HG03354 (cell line): ENCODE measurements around the gene MT1M.

Experiments used
- ATAC-seq: cut with Tn5 transposase; IDR thresholded peaks from one replicate; pipeline ENCODE4 v1.9.1; 2021; ENCODE audit warnings: mild to moderate bottlenecking; ENCODE audit not compliant: unreplicated experiment, poor library complexity, severe bottlenecking

The MT1M gene

DNA sequence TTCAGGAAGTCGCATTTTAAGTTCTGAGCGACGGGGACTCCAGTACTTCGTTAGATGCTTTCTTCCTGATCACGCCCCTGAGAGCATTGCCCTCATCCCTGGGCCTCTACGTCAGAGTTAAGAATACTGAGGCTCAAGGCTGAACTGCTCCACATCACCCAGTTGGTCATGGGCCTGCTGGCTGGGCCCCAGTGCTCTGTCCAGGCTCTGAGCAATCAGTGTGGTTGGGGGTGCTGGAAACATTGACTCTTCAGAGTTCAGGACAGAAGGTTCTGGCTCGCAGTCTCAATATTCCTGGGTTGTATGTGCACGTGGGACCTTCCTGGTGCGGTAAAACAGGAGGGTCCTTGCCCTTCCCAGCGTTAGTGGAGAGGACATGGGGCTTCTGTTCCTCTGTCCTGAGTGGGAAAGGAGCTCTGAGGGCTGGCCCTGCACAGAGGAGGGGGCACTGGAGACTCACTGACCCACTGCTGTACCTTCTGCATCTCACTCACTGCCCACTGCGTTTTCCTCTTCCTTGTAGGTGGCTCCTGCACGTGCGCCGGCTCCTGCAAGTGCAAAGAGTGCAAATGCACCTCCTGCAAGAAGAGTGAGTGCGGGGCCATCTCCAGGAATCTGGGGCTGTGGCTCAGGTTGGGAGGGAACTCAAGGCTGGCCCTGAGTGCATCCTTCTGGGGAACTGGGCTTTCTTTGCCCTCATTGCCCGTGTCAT, 6.4 kb upstream of the MT1M start:
- ATAC-seq = peak; percentile 19

DNA sequence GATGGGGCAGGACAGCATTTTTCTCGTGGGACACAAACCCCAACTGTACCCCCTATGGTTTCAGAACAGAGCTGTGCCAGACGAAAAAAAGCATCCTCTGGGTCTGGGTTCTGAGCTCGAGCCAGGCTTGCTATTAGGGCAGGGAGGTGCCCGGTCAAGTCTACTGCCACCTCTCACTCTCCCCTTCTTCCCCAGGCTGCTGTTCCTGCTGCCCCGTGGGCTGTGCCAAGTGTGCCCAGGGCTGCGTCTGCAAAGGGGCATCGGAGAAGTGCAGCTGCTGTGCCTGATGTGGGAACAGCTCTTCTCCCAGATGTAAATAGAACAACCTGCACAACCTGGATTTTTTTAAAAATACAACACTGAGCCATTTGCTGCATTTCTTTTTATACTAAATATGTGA, 5.8 kb upstream of the MT1M start:
- ATAC-seq = no peak

DNA sequence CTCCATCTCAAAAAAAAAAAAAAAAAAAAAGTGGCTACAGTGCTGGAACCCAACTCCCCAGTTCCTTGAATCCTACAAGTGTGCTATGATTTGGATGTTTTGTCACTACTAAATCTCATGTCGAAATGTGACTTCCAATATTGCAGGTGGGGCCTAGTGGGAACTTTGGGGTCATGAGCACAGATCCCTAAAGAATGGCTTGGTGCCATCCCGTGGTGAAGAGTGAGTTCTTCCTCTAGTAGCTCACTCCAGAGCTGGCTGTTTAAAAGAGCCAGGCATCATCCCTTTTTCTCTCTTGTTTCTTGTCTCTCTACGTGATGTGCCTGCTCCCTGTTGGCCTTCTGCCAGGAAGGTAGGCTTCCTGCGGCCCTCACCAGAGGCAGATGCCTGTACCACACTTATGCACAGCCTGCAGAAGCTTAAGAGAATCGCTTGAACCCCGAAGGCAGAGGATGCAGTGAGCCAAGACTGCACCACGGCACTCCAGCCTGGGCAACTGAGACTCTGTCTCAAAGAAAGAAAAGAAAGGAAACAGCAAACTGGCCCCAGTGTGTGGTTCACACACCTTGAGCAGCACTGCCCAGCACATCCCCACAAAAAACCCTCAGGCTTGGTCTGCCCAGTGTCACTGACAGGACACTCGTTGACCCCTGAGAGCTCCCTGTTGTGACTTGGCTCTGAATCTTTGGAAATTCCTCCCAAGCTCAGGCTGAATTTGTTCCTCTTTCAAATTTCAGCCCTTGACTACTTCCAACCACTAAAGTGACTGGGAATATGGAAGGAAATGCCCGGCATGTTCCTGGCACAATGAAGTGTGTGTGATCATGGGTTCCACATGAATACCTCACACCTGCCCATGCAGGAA, 3.7 kb upstream of the MT1M start:
- ATAC-seq = no peak

DNA sequence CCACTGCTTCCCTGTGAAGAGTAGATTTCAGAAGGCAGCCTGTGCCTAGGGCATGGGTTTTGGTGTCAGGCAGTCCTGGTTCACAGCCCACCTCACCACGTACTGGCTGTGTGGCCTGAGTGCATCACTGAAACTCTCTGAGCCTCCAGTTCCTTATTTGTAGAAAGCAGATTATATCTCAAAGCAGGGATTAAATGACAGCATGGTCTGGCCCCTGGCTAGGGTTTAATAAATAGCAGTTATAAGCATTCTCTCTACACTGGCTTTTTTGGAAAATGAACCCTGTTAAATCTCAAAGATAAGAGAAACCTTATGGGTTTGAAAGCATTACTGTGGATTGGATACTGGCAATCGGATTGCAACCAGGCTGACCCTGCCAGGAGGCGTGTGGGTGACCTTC, 2.9 kb upstream of the MT1M start:
- no peak for ATAC-seq

DNA sequence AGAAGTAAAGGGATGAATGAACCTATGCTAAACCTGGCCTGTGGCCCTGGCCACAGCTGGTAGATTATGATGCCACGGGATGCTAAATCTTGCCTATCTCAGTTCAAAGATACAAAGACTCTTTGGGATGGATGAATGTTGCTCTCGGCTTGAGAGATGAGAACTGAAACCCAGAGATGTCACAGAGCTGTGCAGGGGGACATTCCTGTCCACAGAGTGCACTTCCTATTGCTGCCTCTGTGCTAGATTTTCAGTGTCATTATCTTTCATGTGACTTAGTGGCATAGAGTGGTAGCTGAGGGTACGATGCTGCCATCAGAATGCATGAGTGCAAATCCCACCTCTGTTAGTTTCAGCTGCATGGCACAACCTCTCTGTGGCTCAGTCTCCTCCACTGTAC, 2.3 kb upstream of the MT1M start:
- peak; percentile 67 for ATAC-seq

DNA sequence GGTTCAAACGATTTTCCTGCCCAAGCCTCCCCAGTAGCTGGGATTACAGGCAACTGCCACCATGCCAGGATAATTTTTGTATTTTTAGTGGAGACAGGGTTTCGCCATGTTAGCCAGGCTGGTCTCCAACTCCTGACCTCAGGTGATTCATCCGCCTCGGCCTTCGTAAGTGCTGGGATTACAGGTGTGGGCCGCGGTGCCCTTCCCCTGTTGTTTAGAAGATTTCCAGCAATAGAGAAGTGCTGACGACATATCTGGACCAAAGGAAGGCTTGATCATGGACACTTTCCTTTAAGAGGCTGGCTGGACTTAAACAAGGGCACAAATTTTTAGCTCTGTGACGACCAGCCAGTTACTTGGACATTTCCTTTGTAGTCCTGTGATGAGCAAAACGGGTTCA, 1.3 kb upstream of the MT1M start:
- no peak for ATAC-seq

DNA sequence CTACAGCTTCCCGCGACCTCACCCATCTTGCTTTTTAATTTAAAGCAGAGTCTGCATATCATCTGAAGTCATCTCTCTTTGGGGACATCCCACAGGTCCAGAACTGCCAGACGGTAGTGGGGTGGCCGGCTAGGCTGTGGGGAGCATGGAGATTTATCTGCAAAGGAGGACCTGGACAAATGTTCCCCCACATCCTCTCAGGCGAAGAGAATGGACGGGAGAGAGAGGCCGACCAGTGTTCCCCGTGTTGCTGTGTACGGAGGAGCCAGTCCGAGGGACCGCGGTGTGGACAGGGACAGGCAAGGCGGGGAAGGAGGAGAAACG, 665 bp upstream of the MT1M start:
- ATAC-seq = no peak

DNA sequence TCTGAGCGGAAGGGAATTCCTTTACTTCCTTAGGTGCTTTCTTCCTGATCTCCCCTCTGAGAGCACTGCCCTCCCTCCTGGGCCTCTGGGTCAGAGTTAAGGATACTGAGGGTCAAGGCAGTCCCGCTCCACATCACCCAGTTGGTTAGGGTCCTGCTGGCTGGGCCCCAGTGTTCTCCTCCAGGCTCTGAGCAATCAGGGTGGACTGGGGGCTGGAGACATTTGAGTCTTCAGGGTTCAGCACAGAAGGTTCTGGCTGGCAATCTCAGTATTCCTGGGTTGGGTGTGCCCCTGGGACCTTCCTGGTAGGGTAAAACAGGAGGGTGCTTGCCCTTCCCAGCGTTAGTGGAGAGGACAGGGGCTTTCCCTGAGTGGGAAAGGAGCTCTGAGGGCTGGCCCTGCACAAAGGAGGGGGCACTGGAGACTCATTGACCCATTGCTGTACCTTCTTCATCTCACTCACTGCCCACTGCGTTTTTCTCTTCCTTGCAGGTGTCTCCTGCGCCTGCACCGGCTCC, 448 bp downstream of the MT1M start:
- ATAC-seq = no peak

DNA sequence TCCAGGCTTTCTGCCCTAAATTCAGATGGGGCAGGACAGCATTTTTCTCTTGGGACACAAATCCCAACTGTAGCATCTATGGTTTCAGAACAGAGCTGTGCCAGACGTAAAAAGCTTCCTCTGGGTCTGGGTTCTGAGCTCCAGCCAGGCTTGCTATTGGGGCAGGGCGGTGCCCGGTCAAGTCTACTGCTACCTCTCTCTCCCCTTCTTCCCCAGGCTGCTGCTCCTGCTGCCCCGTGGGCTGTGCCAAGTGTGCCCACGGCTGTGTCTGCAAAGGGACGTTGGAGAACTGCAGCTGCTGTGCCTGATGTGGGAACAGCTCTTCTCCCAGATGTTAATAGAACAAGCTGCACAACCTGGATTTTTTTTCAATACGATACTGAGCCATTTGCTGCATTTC, 1.1 kb downstream of the MT1M start:
- no peak for ATAC-seq

DNA sequence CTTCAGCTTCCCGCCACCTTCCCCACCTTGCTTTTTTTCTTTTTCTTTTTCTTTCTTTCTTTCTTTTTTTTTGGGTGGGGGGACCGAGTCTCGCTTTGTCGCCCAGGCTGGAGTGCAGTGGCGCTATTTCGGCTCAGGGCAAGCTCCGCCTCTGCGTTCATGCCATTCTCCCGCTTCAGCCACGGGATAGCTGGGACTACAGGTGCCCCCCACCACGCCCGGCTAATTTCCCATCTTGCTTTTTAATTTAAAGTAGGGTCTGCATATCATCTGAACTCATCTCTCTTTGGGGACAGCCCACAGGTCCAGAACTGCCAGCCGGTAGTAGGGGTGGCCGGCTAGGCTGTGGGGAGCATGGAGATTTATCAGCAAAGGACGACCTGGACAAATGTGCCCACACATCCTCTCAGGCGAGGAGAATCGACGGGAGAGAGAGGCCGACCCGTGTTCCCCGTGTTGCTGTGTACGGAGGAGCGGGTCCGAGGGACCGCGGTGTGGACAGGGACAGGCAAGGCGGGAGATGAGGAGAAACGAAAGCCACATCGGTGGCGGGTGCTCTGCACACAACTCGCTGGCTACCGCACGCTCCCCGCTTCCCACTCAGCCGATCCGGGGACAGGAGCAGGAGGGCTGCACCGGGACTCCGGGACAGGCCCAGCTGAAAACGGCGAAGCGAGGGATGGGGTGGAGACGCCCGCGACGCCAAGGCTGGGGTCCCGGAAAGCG, 2.4 kb downstream of the MT1M start:
- ATAC-seq = no peak

DNA sequence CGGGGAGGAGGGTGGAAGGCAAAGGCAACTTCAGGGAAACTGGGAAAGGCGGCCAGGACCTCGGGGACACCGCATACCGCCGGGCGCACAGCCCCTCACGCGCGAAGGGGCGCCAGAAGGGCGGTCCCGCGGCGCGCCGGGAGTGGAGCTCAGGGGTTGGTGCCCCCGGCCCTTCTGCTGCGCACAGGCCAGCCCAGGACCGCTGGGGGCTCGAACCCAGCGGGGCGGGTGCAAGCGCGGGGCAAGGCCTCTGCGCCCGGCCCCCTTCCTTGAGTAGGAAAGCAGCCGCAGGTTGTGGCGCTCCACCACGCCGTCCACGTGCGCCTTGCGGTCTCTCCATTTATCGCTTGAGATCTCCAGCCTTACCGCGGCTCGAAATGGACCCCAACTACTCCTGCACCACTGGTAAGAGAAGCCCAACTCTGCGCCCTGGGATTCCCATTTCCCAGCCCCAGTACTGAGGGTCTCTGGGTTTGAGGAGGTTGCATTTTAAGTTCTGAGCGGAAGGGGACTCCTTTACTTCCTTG, 3.0 kb downstream of the MT1M start:
- ATAC-seq = no peak

DNA sequence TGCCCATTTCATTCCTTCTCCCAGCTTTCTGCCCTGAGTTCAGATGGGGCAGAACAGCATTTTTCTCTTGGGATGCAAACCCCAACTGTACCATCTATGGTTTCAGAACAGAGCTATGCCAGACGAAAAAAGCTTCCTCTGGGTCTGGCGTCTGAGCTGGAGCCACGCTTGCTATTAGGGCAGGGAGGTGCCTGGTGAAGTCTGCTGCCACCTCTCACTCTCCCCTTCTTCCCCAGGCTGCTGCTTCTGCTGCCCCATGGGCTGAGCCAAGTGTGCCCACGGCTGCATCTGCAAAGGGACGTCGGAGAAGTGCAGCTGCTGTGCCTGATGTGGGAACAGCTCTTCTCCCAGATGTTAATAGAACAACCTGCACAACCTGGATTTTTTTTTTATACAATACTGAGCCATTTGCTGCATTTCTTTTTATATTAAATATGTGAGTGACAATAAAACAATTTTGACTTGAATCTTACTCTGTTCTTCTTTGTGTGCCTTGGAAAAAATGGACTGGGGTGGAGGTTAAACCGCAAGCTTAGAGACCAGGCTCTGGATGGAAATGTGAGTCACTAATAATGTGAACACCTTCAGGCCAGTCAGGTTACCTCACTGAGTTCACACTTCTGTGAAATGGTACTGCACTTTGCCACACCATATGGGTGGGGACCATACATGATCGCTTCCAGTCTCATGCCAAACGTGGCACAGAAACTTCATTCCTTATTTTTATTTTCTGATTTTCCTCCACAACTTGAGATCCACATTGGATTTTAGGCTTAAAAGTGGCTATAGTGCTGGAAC, 4.4 kb downstream of the MT1M start:
- ATAC-seq = no peak

DNA sequence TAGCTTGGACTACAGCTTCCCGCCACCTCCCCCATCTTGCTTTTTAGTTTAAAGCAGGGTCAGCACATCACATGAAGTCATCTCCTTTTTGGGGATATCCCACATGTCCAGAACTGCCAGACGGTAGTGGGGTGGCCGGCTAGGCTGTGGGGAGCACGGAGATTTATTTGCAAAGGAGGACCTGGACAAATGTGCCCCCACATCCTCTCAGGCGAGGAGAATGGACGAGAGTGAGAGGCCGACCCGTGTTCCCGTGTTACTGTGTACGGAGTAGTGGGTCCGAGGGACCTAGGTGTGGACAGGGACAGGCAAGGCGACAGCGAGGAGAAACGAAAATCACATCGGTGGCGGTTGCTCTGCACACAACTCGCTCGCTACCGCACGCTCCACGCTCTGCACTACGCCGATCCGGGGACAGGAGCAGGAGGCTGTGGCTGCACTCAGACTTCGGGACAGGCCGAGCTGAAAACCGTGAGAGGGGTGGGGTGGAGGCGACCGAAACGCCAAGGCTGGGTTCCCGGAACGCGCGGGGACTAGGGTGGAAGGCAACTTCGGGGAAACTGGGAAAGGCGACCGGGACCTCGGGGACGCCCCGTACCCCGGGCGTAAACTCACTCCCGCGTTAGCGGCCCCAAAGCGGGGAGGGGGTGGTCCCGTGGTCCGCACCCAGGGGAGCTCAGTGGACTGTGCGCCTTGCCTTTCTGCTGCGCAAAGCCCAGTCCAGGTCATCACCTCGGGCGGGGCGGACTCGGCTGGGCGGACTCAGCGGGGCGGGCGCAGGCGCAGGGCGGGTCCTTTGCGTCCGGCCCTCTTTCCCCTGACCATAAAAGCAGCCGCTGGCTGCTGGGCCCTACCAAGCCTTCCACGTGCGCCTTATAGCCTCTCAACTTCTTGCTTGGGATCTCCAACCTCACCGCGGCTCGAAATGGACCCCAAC, 5.6 kb downstream of the MT1M start, which contains the start of gene MT1A:
TSS of gene MT1A (plus strand) at position 853 of the 937 bp plus-strand sequence. CDS start at position 926, 73 bp downstream.
- no peak for ATAC-seq

DNA sequence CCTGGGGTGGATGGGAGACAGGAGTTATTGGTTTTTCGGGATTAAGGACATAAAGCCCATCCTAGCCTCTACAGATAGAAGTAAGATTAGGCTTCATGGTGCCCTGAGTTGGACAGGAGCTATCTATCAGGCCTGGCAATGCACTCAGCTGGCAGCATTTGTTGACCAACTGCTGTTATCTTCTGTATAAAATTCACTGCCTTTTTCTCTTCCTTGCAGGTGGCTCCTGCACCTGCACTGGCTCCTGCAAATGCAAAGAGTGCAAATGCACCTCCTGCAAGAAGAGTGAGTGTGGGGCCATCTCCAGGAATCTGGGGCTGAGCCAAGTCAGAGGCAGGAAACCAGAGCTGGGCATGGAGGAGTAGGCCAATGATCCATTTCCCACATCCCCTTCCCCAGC, 6.6 kb downstream of the MT1M start:
- no peak for ATAC-seq

DNA sequence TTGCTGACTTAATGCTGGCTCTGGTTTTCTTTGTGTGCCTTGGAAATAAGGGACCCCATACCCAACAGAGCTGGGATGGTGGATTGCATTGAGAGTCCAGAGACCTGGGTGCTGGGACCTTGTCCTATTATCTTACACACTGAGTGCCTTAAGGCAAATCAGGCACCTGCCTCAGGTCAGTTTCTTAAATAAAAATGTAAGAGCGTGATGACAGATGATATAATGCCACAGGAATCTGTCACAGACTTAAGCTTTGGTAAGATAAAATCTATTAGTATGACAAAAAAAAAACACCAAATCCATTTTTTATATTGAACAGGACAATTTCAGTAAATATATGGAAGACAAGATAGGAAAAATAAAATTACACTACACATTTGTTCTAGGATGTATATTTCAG, 7.6 kb downstream of the MT1M start:
- no peak for ATAC-seq

DNA sequence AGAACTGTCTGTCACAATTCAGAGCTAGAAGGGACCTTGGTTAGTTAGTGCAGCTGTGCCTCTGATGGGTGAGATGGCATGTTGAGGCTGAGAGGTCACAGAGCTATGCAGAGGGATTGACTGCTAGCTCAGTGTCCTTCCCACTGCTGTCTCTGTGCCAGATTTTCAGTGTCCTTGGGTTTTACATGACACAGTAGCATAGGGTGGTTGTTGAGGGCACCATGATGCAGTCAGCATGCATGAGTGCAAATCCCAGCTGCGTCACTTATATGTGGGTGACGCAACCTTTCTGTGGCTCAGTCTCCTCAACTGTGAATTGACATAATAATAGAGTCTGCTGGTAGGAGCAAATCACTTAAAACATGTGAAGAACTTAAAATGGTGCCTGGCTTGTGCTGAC, 8.7 kb downstream of the MT1M start:
- ATAC-seq = no peak

DNA sequence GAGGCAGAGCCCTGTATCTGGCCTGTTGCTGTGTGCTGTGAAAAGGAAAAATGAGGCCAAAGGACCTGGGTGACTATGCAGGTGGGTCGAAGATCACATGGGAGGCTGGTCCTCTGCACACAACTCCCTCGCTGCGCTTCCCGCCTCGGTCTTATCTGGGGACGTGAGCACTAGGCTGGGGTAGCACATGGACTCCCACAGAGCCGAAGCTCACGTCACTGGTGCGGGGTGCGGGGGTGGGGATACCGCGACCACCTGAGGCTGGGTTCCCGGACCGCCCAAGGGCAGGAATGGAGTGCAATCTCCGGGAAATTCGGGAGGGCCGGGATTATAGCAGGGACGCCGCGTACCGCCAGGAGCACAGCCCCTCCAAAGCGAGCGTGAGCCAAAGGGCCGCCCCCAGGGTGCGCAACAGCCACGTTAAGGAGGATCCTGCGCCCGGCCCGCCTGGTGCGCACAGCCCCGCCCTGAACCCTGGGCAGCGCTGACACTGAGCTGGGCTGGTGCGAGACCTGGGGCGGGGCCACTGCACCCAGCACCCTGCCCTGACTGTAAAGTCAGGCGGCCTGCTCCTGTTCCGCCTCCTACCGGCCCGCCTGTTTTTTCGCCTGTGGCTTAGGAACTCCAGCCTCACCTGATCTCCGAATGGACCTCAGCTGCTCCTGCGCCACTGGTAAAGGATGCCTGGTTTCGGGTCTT, 10.8 kb downstream of the MT1M start:
- peak; percentile 73 for ATAC-seq

DNA sequence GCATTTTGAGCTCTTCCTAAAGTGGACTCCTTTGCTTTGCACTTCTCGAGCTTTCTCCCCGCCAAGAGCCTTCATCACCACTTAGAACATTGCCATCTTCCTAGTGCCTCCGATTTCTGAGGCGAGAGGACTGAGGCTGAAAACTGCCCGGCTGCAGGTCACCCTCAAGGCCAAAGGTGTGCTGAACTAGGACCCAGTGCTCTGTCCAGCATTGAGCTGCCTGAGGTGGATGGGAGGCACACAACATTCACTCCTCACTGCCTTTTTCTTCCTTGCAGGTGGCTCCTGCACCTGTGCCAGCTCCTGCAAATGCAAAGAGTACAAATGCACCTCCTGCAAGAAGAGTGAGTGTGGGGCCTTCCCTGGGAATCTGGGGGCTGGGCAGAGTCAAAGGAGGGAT, 11.4 kb downstream of the MT1M start:
- ATAC-seq = no peak
